Measurements from ENCODE around the gene EDN1.

GRCh38 chr6:12262236-12263061, 27.7 kb upstream of the EDN1 start:
- TF ChIP-seq CTCF (IDR thresholded peaks at IDR 0.05), result no peak
- TF ChIP-seq POLR2A (IDR thresholded peaks at IDR 0.05), result no peak
